ENCODE results near the gene TNFAIP8L1.

Gene TNFAIP8L1

DNA sequence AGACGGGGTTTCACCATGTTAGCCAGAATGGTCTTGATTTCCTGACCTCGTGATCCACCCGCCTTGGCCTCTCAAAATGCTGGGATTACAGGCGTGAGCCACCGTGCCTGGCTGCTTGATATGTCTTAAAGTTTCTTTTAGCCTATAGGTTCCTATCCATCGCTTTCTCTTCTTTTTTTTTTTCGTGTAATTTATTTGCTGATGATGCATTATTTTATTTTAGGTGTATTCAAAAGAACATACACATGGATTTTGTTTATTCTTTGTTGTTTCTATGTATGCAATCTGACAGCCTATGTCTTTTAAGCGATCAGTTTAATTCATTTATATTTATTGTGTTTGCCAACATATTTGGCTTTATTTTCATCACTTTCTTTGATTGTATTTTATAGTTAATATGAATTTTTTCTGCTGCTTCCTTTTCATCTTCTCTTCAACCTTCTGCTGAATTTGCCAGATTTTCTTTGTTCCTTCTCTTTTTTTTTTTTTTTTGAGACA is 26.0 kb upstream of the TNFAIP8L1 start:
- DNase-seq: no peak

DNA sequence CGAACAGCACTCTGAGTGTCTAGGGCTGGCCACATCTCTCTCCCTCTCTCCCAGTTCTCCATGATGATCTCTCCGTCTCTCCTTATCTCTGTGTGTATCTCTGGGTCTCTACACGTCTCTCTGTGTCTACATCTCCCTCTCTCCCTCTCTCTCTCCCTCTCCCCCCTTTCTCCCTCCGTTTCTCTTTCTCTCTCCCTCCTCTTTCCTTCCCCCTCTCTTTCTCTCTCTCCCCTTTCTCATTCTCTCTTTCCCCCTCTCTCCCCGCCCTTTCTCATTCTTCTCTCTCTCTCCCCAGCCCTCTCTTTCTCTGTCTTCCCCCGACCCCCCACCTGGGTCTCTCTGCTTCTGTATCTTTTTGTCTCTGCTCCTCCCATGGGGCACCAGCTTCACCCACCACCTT is 21.3 kb upstream of the TNFAIP8L1 start:
- DNase-seq: no peak

DNA sequence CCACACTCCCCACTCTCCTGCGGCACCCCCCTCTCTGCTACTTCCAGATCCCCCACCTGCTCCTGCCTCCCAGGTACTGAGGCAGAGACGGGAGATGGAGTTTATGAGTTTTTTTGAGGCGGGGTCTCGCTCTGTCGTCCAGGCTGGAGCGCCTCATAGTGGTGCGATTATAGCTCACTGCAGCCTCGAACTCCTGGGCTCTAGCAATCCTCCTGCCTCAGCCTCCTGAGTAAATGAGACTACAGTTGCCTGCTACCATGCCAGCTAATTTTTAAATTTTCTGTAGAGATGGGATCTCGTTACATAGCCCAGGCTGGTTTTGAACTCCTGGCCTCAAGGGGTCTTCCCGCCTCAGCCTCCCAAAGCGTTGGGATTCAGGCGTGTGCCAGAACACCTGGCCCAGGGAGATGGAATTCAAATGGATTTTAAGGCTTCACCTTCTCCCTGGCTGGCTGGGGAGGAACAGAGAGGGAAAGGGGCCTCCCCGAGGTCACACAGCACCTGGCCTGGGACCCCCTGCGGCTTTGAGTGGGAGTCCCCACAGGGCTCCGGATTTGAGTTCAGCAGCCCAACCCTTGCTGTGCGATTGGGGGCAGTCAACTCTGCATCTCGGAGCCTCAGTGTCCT is 19.5 kb upstream of the TNFAIP8L1 start:
- no peak for DNase-seq

DNA sequence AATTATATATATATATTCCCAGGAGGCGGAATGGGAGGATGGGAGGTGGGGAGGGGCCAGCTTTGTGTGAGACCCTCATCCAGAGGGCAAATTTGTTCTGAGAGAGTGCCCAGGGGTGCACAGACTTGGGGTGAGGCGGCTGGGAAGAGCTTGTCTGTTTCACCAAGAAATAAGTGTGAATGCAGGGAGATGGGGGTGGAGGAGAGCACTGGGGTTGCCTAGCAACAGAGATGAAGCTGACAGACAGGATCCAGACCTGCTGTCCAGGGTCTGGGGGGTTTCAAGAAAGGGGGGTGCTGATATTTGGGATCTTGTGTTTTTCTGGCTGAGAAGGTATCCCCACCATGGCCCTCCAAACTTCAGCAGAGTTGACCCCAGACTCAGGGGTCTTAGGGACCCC is 18.6 kb upstream of the TNFAIP8L1 start:
- no peak for DNase-seq

DNA sequence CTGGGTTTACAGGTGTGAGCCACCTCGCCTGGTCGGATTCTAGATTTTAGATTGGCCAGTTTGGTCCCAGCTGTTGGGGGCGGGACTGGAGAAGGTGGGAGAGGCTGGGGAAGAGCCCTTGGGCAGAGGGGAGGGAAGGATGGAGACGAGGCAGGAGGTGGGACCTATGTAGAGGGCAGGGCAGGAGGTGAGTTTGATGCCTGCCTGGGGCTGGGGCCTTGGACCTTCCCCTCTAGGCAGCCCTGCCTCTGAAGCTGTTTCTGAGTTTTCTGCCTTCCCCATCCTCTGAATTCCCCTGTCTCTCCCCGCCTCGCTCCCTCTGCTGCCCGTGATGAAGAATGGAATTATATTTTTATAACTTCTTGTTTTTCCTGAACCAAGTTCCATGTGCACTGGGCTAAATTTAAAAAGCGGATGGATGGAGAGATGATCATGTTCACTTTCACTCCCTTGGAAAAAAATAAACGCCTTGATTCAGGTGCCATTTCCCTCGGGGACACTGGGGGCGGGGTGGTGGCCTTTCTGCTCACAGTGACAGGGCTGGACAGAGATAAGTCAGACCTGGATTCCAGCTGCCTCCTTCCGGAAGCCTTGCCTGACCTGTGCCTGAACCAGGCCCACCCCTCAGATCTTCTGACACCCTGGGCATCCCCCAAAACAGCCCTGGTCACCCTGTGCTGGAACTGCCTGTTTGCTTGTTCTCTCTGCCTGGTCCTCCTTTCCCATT is 16.5 kb upstream of the TNFAIP8L1 start:
- DNase-seq: no peak

GRCh38 chr19:4624301-4624700 is 15.0 kb upstream of the TNFAIP8L1 start:
- DNase-seq: no peak

DNA sequence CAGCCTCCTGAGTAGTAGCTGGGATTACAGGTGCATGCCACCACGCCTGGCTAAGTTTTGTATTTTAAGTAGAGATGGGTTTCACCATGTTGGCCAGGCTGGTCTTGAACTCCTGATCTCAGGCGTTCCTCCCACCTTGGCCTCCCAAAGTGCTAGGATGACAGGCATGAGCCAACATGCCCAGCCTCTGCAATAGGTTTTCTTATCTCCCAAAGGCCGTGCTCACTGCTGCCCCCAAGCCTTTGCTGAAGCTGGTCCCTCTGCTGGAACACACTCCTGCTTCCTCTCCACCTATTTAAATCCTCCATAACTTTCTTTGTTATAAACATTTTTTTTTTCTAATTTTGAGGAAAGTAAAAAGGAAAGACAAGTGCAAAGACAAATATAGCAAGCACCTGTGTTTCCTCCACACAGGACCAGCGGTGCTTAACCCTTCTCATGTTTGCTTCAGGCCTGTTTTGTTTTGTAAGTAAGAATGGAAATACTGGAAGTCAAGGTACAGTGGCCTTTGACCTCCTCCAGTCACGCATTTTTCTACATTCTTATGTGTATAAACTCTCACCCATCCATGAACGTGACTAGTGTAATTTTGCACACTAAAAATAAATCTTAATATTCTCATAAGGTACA is 14.5 kb upstream of the TNFAIP8L1 start:
- no peak for DNase-seq

DNA sequence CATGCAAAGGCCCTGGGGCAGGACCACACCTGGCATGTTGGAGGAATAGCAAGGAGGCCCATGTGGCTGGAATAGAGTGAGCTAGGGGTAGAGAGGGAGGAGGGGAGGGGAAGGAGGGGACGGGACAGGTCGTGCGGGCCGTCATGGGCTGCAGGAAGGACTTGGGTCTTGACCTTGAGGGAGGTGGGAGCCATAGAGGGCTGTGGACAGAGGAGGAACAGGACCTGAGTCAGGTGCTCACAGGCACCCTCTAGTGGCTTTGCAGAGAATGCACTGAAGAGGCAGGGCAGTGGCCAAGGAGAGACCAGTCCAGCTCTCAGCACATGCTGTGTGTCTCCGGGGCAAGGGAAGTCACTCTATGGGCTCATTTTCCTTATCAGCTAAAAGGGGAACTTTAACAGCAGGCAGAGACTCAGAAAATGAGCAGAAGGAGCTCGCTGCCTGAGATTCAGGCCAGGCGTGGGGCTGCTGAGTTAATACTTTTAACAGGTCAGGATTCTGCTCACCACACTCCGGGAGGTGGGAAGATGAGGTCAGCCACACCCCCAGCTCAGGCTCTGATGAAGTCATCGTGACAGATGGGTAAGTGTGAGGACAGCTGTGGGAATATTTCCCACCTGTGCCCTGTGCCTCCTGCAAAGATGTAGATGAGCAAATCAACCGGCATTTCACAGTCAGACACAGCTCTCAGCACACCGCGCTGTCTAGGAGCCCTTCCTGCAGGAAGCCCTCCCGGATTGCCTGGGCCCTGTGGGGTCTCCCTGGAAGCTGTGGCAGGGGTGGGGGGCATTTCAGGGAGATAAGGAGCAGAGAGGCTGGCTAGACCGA is 6.0 kb upstream of the TNFAIP8L1 start:
- peak; percentile 74 for DNase-seq

GRCh38 chr19:4635754-4636116 is 3.6 kb upstream of the TNFAIP8L1 start:
- DNase-seq: no peak

GRCh38 chr19:4636151-4636717 is 3.1 kb upstream of the TNFAIP8L1 start:
- DNase-seq: peak; percentile 97

DNA sequence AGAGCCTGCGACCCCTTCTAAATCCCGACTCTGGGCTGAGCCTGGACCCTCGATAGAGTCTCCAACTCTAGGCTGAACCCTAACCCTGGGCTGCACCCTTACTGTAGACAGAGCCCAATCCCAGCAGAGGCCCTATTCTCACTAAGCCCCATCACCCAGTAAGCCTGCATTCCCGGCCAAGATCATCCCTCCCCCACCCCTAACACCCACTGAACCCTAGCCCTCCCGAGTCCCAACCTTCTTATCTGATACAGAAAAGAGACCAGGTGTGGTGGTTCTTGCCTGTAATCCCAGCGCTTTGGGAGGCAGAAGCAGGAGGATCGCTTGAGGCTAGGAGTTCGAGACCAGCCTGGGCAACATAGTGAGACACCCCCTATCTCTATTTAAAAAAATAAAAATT is 2.6 kb upstream of the TNFAIP8L1 start:
- no peak for DNase-seq

DNA sequence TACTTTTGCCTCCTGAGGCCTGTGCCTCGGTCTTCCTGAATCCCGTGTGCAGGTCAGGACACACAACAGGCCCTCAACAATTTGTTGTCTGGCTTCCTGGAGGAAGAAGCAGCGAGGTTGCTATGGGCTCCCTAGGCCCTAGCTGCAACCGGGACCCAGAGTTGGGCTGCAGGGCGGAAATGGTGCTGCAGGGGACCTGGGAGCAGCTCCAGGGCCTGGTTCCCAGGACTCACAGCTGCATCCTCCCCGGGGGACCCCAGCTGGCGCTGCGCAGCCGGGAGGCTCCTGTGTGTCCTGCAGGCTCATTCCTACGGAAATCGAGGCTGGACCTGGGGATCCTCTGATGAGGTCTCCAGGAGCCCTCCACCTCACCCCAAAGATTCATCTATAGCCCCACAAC is 999 bp upstream of the TNFAIP8L1 start:
- DNase-seq: no peak

DNA sequence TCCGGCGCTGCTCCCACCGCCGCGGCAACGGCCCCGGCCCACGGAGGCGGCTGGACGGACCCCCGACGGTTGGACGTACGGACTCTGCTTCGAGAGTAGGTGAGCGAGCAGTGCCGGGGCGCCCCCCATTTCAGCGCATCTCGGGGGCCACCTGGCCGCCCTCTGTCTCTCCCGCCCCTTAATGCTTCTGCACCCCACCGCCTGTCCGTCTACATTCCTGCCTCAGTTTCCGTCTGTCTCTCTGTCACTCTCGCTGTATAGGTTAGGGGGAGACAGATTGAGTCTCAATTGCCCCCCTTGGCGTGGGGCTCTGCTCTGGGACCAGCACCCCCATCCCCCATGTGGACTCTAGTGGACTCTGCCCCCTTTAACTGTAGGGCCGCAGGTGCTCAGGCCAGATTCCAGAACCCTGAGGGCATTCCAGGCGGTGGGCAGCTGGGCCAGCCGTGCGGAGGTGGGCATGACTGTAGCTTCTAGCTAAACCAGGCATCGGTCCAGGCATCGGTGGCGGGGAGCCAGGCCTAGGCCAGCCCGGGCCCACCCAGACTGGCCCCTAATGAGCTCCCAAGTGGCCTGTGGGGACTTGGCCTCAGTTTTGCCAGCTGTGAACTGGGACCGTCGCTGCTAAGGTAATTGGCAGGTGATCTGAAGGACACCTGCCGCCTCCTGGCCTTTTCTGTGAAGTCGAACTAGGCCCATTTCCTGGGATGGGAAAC is 373 bp downstream of the TNFAIP8L1 start:
- no peak for DNase-seq

DNA sequence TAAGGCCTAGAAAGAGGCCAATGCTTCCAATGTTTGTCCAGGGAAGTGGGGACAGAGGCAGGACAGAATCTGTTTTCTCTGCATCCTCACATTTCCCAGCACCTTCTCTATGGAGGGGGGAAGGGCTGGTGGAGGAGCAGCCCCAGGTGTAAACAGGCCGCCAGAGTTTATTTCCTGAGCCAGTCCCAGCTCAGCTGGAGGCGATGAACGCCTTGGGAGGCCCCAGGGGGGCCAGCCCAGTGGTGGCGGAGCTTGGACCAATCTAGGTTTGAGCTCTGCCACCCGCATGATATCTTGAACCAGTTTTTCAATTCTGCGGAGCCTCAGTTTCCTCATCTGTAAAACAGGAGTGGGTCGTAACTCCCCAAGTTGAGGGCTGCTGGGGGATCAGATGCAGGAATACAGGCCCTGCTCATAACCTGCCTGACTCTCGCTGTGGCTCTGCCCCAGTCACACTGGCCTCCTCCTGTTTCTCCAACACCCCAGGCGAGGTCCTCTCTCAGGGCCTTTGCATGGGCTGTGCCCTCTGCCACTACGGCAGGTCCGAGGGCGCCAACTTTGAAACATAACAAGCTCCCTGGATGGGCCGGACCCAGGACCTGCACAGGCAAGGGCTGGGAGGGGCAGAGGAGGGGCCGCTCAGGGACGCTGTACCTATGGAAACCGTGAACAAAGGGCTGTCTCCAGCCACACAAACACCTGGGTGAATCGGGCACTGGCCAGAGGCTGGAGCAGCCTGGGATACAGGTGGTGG is 1.1 kb downstream of the TNFAIP8L1 start:
- DNase-seq: no peak

DNA sequence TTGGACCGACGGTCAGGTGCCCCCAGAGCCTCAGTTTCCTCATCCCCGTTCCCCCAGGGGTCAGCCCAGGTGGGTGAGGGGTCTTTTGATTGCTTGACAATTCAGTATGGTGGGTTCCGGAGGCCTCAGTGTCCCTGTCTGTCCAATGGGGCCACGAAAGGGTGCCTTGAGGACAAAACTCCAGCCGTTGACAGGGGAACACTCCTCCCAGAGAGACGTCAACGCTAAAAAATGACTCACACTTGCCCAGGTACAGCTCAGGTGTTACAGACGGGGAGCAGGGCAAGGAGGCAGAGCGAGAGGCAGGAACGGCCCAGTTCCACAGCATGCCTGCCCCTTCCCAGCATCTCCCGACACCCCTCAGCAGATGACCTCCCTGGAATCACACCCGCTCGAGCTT is 1.8 kb downstream of the TNFAIP8L1 start:
- DNase-seq: no peak

GRCh38 chr19:4642625-4643024 is 3.3 kb downstream of the TNFAIP8L1 start:
- DNase-seq: no peak

DNA sequence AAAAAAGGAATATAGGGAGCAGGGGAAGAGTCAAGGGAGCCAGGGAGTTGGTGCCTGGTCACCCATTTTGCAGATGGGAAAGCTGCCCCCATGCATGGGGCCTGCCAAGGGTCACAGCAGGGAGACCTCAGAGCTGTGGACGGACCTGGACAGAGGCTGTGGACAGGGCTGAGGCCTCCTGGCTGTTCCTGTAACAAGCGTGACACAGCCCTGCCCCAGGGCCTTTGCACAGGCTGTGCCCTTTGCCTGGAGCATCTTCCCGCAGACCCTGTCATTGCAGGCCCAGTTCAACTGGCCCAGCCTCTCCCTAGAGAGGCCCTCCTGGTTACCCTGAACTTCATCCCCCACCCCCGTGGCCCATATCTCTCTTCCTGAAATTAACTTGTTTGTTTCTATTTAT is 6.4 kb downstream of the TNFAIP8L1 start:
- DNase-seq: no peak

GRCh38 chr19:4647676-4648644 is 8.6 kb downstream of the TNFAIP8L1 start:
- no peak for DNase-seq

GRCh38 chr19:4649392-4650047 is 10.2 kb downstream of the TNFAIP8L1 start:
- DNase-seq: no peak

GRCh38 chr19:4650159-4650558 is 10.8 kb downstream of the TNFAIP8L1 start:
- DNase-seq: no peak

Measured in activated CD8-positive, alpha-beta memory T cell treated with anti-CD3 and anti-CD28 coated beads, Interleukin-2, amount 50 U/mL, for 48 hours (primary cell).